HG02642 (cell line): Measurements from ENCODE around the gene STXBP6.
"Not testable (repeated sequence)": the region's sequence is repeated elsewhere in the genome, so short reads cannot be mapped to it uniquely, and the experiment has no call there.

Experiments
- ATAC-seq: cut with Tn5 transposase; IDR thresholded peaks from one replicate; pipeline ENCODE4 v1.9.1; 2021; ENCODE audit warnings: mild to moderate bottlenecking; ENCODE audit not compliant: unreplicated experiment, poor library complexity

STXBP6 gene

GRCh38 chr14:24785698-24786097, 264.2 kb downstream of the STXBP6 start:
- no peak for ATAC-seq

GRCh38 chr14:24784981-24785380, 265.0 kb downstream of the STXBP6 start:
- no peak for ATAC-seq

- ATAC-seq = no peak
Measured at GRCh38 chr14:24783791-24784190, 266.2 kb downstream of the STXBP6 start.

DNA sequence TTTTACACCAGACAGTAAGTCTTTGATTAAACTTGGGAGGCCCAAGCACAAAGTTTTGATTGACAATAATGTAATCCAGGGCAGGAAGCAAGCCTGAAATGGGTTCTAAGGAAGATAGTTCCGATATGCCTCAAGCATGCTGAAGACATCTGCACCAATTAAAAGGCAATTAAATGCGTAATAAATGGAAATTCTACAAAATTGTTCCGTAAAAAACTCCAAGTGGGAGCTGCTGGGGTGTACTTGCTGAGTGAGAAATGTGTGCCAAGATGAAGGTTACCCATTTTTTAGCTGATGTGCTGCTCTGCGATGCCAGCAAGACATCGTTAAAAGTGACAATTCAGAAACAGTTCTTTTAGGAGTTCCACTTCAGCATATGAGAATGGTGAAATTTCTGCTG, 269.7 kb downstream of the STXBP6 start:
- ATAC-seq = no peak

DNA sequence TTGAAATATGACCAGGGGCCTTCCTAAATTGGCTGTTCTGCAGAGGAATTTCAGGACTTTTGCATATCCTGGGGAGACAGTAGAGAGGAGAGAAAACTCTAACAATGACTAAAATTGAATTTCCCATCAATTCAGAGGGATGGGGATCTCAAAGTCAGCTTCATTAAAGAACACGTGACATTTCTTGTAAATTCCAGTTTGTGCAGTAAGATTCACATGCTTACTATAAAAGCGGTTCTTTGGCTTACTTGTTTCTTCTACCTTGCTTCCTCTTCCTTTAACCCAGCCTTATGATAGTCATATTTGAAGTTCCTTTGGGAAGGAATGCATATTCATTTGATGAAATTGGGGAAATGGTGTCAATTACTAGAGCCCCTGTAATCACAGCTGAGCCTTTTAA, 272.3 kb downstream of the STXBP6 start:
- no peak for ATAC-seq

DNA sequence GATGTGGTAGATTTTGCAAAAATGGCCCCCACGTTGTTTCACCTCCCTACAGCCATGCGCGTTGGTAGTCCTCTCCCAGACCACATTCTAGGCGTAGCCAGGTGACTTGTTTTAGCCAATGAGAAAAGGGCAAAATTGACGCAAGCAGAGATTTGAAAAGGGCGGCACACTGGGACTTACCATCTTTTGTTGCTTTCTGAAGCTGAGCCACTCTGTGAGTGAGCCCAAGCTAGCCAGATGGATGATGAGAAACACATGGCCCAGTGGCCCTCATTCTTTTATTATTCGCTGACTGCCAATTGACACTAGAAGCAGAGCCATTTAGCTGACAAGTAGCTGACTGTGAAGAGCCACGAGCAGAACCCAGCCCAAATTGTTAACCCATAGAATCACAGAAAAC, 274.0 kb downstream of the STXBP6 start:
- ATAC-seq = no peak

- no peak for ATAC-seq
Measured at GRCh38 chr14:24774187-24774915, 275.6 kb downstream of the STXBP6 start.

GRCh38 chr14:24773564-24773963, 276.4 kb downstream of the STXBP6 start:
- not testable (repeated sequence) for ATAC-seq

GRCh38 chr14:24766434-24766833, 283.5 kb downstream of the STXBP6 start:
- no peak for ATAC-seq

GRCh38 chr14:24761141-24761540, 288.8 kb downstream of the STXBP6 start:
- ATAC-seq = no peak
